Activated CD8-positive, alpha-beta memory T cell treated with anti-CD3 and anti-CD28 coated beads for 24 hours (primary cell): ENCODE results near the gene FBXO41.
A peak's percentile ranks its signal among the peaks of the same experiment; 100 is the strongest.

Experiments used
- DNase-seq: peaks from one replicate; pipeline ENCODE4 v3.0.0-alpha.2; 2020

The FBXO41 gene

GRCh38 chr2:73260338-73260984 lies 23.8 kb downstream of the FBXO41 start:
- DNase-seq: no peak

- DNase-seq: no peak
These were observed 24.5 kb downstream of the FBXO41 start for GRCh38 chr2:73259704-73260337.

- DNase-seq: no peak
These were observed 25.0 kb downstream of the FBXO41 start for GRCh38 chr2:73259276-73259675.

- DNase-seq: no peak
These were observed 25.4 kb downstream of the FBXO41 start for GRCh38 chr2:73258913-73259215.

- DNase-seq: no peak
These were observed 25.9 kb downstream of the FBXO41 start for GRCh38 chr2:73258186-73258912.

- no peak for DNase-seq
These were observed 26.7 kb downstream of the FBXO41 start for GRCh38 chr2:73257425-73258125.

GRCh38 chr2:73257021-73257420 lies 27.3 kb downstream of the FBXO41 start:
- no peak for DNase-seq

- DNase-seq: no peak
These were observed 27.7 kb downstream of the FBXO41 start for GRCh38 chr2:73256618-73256922.

GRCh38 chr2:73255907-73256617 lies 28.2 kb downstream of the FBXO41 start:
- DNase-seq: peak; percentile 56

GRCh38 chr2:73255007-73255644 lies 29.2 kb downstream of the FBXO41 start:
- DNase-seq: no peak

GRCh38 chr2:73254343-73255006 lies 29.8 kb downstream of the FBXO41 start:
- DNase-seq: no peak

- peak; percentile 56 for DNase-seq
These were observed 30.4 kb downstream of the FBXO41 start for GRCh38 chr2:73253901-73254300.

- no peak for DNase-seq
These were observed 30.9 kb downstream of the FBXO41 start for GRCh38 chr2:73253400-73253799.

GRCh38 chr2:73252238-73253027 lies 31.8 kb downstream of the FBXO41 start:
- no peak for DNase-seq

GRCh38 chr2:73250872-73251846 lies 33.1 kb downstream of the FBXO41 start:
- DNase-seq: no peak

- no peak for DNase-seq
These were observed 34.6 kb downstream of the FBXO41 start for GRCh38 chr2:73249636-73250035.

GRCh38 chr2:73246850-73247249 lies 37.4 kb downstream of the FBXO41 start:
- DNase-seq: no peak

- no peak for DNase-seq
These were observed 39.7 kb downstream of the FBXO41 start for GRCh38 chr2:73244580-73244979.

- no peak for DNase-seq
These were observed 40.3 kb downstream of the FBXO41 start for GRCh38 chr2:73243884-73244570.
